A549 treated with AZD9567 at 1 μM for 4 hours (cell line): ENCODE measurements around the gene ALPI. TPM values are rescaled to one million over a fixed set of nuclear protein-coding genes. Genes with fewer than 3 reads are reported as not detected.

ENCODE experiments used
- total RNA-seq: library from RNA; stranded (reverse); fragments of 200-300 nt; extraction: Qiagen RNA extraction; gene quantifications from 5 replicates; pipeline ENCODE4 v1.2.3, GENCODE V29; 2022; ENCODE audit not compliant: insufficient read depth

Gene ALPI
- total RNA-seq, result not detected in 5 replicates

DNA sequence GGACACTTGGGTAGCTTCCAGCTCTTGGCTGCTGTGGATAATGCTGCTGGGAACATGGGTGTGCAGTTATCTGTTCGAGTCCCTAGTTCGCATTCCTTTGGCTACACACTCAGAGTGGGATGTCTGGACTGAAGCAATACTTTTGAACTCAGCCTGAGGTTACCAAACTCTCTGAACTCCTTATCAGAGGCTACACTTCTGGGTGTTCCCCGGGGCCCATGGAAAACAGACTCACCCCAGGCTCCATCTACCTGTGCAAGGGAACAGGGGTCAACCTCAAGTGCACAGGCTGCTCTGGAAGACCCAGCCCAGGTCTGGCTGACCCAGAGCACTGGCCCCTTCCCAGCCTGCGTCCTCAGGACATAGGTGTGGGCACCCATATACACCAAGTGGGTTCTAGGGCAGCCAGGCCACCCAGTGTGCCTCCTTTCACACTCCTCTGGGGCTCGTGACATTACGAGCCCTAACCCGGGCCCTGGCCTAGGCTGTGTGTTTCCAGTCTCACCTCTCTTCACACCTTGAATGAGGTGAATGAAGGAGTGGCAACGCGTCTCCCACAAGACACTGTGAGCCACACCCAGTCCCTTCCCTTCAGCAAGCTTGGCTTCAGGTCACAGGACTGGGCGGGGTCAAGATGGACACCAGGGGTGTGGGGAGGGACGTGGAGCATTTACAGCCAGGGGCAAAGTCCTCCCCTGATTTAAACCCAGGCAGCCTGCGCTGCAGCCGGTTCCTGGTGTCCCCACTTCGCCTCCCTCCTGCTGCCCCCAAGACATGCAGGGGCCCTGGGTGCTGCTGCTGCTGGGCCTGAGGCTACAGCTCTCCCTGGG lies at the start of gene ALPI:
TSS of gene ALPI (plus strand) at position 728 of the 830 bp plus-strand sequence. CDS start at position 775, 47 bp downstream.

DNA sequence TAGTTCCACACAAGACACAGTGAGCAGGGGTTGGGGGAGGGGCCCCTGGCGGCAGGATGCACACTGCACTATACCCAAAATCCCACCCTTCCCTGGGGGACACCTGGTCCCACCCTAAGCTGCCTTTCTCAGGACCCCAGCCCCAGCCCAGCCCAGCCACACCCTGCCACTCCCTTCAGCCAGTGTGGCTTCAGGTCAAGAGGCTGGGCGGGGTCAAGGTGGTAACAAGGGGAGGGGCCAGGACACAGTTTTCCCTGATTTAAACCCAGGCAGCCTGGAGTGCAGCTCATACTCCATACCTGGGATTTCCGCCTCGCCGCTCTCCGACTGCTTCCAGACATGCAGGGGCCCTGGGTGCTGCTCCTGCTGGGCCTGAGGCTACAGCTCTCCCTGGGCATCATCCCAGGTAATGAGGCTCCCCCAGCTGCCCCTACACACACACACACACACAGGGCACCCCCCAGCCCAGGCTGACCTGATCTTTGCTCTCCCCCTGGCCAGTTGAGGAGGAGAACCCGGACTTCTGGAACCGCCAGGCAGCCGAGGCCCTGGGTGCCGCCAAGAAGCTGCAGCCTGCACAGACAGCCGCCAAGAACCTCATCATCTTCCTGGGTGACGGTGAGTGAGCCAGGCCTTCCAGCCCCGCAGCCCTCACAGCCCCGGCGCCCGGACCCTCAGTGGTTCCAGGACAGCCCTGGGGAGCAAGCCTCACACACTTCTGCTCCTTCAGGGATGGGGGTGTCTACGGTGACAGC lies 49.2 kb upstream of the ALPI start, which contains the start of gene ALPG:
TSS of gene ALPG (plus strand) at position 289 of the 755 bp plus-strand sequence. CDS start at position 340, 51 bp downstream.

DNA sequence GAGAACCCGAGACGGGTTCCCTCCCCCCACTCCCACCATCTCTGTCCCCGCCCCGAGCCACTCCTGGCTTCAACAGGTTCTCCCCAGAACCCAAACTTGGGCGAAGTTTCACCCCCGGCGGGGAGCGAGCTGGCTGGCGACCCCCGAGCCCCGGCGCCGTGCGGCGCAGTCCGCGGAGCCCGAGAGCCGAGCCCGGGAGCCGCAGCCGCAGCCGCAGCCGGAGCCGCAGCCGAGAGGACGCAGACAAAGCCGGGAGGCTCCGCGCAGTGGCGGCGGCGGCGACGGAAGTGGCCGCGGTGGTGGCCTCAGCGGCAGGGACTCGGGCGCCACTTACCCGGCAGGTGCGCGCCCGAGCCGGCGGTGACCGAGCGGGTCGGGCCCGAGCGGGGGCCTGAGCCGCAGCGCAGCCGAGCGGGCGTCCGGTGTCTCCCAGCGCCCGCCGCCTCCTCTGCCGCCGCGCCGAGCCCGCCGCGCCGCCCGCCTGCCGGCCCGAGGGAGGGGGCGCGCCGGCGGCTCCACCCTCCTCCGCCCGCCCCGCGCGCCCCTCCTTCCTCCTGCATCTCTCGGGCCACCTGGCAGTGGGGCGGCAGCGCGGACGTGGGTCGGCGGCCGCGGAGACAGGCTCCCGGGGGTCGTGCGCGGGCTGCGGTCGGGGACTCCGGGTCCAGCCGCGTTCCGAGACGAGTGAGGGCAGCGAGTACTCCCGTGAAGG lies 31.6 kb downstream of the ALPI start, which contains the start of gene ECEL1:
TSS of gene ECEL1 (minus strand) at position 450 of the 712 bp plus-strand sequence. CDS start 1,181 bp downstream, outside the sequence.

Other genes with a start within 250 kb of the ALPI start
- 3.1 to 5.7 TPM (median 4.2 TPM) in 5 replicates for gene ALPP, start 77.4 kb upstream of the ALPI start, total RNA-seq
- 0.22 to 0.31 TPM (median 0.25 TPM) in 4 of 5 replicates, not detected in the other for gene ALPG, start 49.3 kb upstream of the ALPI start, total RNA-seq
- gene ECEL1, start 31.7 kb downstream of the ALPI start, total RNA-seq, result 0.14 to 0.31 TPM (median 0.18 TPM) in 4 of 5 replicates, not detected in the other
- gene PRSS56, start 64.2 kb downstream of the ALPI start, total RNA-seq, result 0.09 to 0.14 TPM (median 0.13 TPM) in 3 of 5 replicates, not detected in the others
- not detected in 5 replicates for gene CHRND, start 70.0 kb downstream of the ALPI start, total RNA-seq
- not detected in 5 replicates for gene CHRNG, start 83.5 kb downstream of the ALPI start, total RNA-seq
- gene TIGD1, start 94.4 kb downstream of the ALPI start, total RNA-seq, result 4.1 to 5.0 TPM (median 4.5 TPM) in 5 replicates
- gene EIF4E2, start 94.5 kb downstream of the ALPI start, total RNA-seq, result 85.2 to 288 TPM (median 88.5 TPM) in 5 replicates
- 3.0 to 3.8 TPM (median 3.2 TPM) in 5 replicates for gene EFHD1, start 177.5 kb downstream of the ALPI start, total RNA-seq
- gene GIGYF2, start 241.2 kb downstream of the ALPI start, total RNA-seq, result 24.8 to 40.4 TPM (median 28.3 TPM) in 5 replicates